Omental fat pad (tissue), 4 donors: ENCODE results near the gene PPP1R27. TPM values are rescaled to one million over a fixed set of nuclear protein-coding genes. Genes with fewer than 3 reads are reported as not detected.
"Not testable (repeated sequence)": the region's sequence is repeated elsewhere in the genome, so short reads cannot be mapped to it uniquely, and the experiment has no call there.

Experiments used
- ATAC-seq: fragments of 150-250 bp; one replicate; pipeline ENCODE4 v1.9.1; 2016; ENCODE audit warnings: mild to moderate bottlenecking, moderate library complexity; ENCODE audit not compliant: low FRiP score
- DNase-seq: peaks from one replicate; pipeline ENCODE4 v3.0.0-alpha.2; 2019; ENCODE audit warnings: low spot score
- CTCF ChIP-seq, 3 donors: fragments of 450-650 bp; IDR thresholded peaks; one replicate each; pipeline ENCODE4 v1.5.1; 2016 to 2017; ENCODE audit warnings: antibody characterized with exemption in 3 of 3, mild to moderate bottlenecking in 3 of 3, moderate library complexity in 2 of 3
- total RNA-seq, 4 donors: library from RNA; depleted of rRNA; stranded (reverse); fragments of >200 nt; gene quantifications; one replicate each; pipeline ENCODE4 v1.1.0, GENCODE V29; 2016

Gene PPP1R27
- total RNA-seq, 4 donors from 2014 or later: 0.65 TPM; not detected in 3

GRCh38 chr17:81843713-81844326 lies 9.0 kb upstream of the PPP1R27 start:
- DNase-seq: no peak
- no peak for TF ChIP-seq CTCF (IDR thresholded peaks at IDR 0.05)
- ATAC-seq: no peak

GRCh38 chr17:81842725-81843504 lies 8.1 kb upstream of the PPP1R27 start:
- DNase-seq: no peak
- no peak for TF ChIP-seq CTCF (IDR thresholded peaks at IDR 0.05)
- no peak for ATAC-seq

- ATAC-seq (no peak), DNase-seq (no peak)
- no peak for TF ChIP-seq CTCF (IDR thresholded peaks at IDR 0.05)
These were observed 7.5 kb upstream of the PPP1R27 start for GRCh38 chr17:81842378-81842724.

GRCh38 chr17:81841866-81842265 lies 7.0 kb upstream of the PPP1R27 start:
- TF ChIP-seq CTCF (IDR thresholded peaks at IDR 0.05): no peak

GRCh38 chr17:81840826-81841778 lies 6.3 kb upstream of the PPP1R27 start:
- no peak for TF ChIP-seq CTCF (IDR thresholded peaks at IDR 0.05)
- ATAC-seq: no peak
- DNase-seq: no peak

More at GRCh38 chr17:81841866-81842265, 7.0 kb upstream of the PPP1R27 start:
- ATAC-seq (no peak), DNase-seq (no peak)

- not testable (repeated sequence) for DNase-seq, ATAC-seq
These were observed 5.2 kb upstream of the PPP1R27 start for GRCh38 chr17:81840059-81840458.

- ATAC-seq (no peak), DNase-seq (no peak)
- TF ChIP-seq CTCF (IDR thresholded peaks at IDR 0.05): no peak
These were observed 4.5 kb upstream of the PPP1R27 start for GRCh38 chr17:81839301-81839700.
